HG03342 (cell line): ENCODE results near the gene CCDC57.
"Not testable (repeated sequence)": the region's sequence is repeated elsewhere in the genome, so short reads cannot be mapped to it uniquely, and the experiment has no call there.

Experiments
- ATAC-seq: cut with Tn5 transposase; IDR thresholded peaks from one replicate; pipeline ENCODE4 v1.9.1; 2021; ENCODE audit warnings: mild to moderate bottlenecking, moderate library complexity; ENCODE audit not compliant: unreplicated experiment

Gene CCDC57

GRCh38 chr17:82180776-82181528 is 31.7 kb downstream of the CCDC57 start:
- no peak for ATAC-seq

- no peak for ATAC-seq
Observed at GRCh38 chr17:82179946-82180475, 32.6 kb downstream of the CCDC57 start.

- no peak for ATAC-seq
Observed at GRCh38 chr17:82179412-82179811, 33.2 kb downstream of the CCDC57 start.

- ATAC-seq: no peak
Observed at GRCh38 chr17:82178499-82179261, 34.0 kb downstream of the CCDC57 start.

- ATAC-seq: no peak
Observed at GRCh38 chr17:82177761-82178498, 34.7 kb downstream of the CCDC57 start.

- ATAC-seq: no peak
Observed at GRCh38 chr17:82177276-82177675, 35.4 kb downstream of the CCDC57 start.

- ATAC-seq: no peak
Observed at GRCh38 chr17:82175951-82176350, 36.7 kb downstream of the CCDC57 start.

- no peak for ATAC-seq
Observed at GRCh38 chr17:82175201-82175600, 37.4 kb downstream of the CCDC57 start.

- not testable (repeated sequence) for ATAC-seq
Observed at GRCh38 chr17:82174042-82174857, 38.4 kb downstream of the CCDC57 start.

- ATAC-seq: no peak
Observed at GRCh38 chr17:82173351-82174041, 39.1 kb downstream of the CCDC57 start.

GRCh38 chr17:82172486-82173160 is 40.0 kb downstream of the CCDC57 start:
- ATAC-seq: no peak

- ATAC-seq: no peak
Observed at GRCh38 chr17:82171750-82172375, 40.8 kb downstream of the CCDC57 start.

- ATAC-seq: no peak
Observed at GRCh38 chr17:82170412-82170961, 42.2 kb downstream of the CCDC57 start.

GRCh38 chr17:82168568-82168967 is 44.1 kb downstream of the CCDC57 start:
- ATAC-seq: no peak

GRCh38 chr17:82167028-82167427 is 45.6 kb downstream of the CCDC57 start:
- ATAC-seq: no peak

- ATAC-seq: no peak
Observed at GRCh38 chr17:82164853-82165252, 47.8 kb downstream of the CCDC57 start.

GRCh38 chr17:82161216-82161615 is 51.4 kb downstream of the CCDC57 start:
- ATAC-seq: no peak

- ATAC-seq: no peak
Observed at GRCh38 chr17:82160075-82160474, 52.6 kb downstream of the CCDC57 start.

GRCh38 chr17:82158825-82159224 is 53.8 kb downstream of the CCDC57 start:
- ATAC-seq: no peak
